Measurements from ENCODE around the gene CARS2.

CARS2 gene

GRCh38 chr13:110653271-110653670 is 52.6 kb downstream of the CARS2 start:
- Histone ChIP-seq H3K9ac (ENCODE audit: low read depth in 1 of 2, low read length in 2 of 2) (no peak overlapping the region), H3K4me1 (ENCODE audit: control insufficient read depth in 2 of 2, insufficient read depth in 2 of 2, low read length in 2 of 2) (no peaks in the 10 kb centered on the region), H3K36me3 (ENCODE audit: control insufficient read depth in 2 of 2, insufficient read depth in 2 of 2, low read length in 2 of 2) (peaks cover 12 to 33% of the 10 kb centered on the region in 2 donors), H3K27me3 (ENCODE audit: control insufficient read depth in 2 of 2, insufficient read depth in 2 of 2, low read length in 2 of 2) (no peaks in the 10 kb centered on the region), H3K9me3 (ENCODE audit: control insufficient read depth in 2 of 2, low read length in 2 of 2) (no peaks in the 10 kb centered on the region), H3K4me3 (ENCODE audit: low read length in 2 of 2) (no peak overlapping the region), H3K27ac (ENCODE audit: low read depth in 2 of 2, low read length in 2 of 2) (no peak overlapping the region)

GRCh38 chr13:110652764-110653163 is 53.2 kb downstream of the CARS2 start:
- Histone ChIP-seq H3K9ac (ENCODE audit: low read depth in 1 of 2, low read length in 2 of 2) (no peak overlapping the region), H3K36me3 (ENCODE audit: control insufficient read depth in 2 of 2, insufficient read depth in 2 of 2, low read length in 2 of 2) (peaks cover 12 to 33% of the 10 kb centered on the region in 2 donors), H3K4me3 (ENCODE audit: low read length in 2 of 2) (no peak overlapping the region), H3K4me1 (ENCODE audit: control insufficient read depth in 2 of 2, insufficient read depth in 2 of 2, low read length in 2 of 2) (no peaks in the 10 kb centered on the region), H3K27me3 (ENCODE audit: control insufficient read depth in 2 of 2, insufficient read depth in 2 of 2, low read length in 2 of 2) (no peaks in the 10 kb centered on the region), H3K9me3 (ENCODE audit: control insufficient read depth in 2 of 2, low read length in 2 of 2) (no peaks in the 10 kb centered on the region), H3K27ac (ENCODE audit: low read depth in 2 of 2, low read length in 2 of 2) (no peak overlapping the region)

GRCh38 chr13:110652231-110652730 is 53.6 kb downstream of the CARS2 start:
- no peaks in the 10 kb centered on the region for H3K27me3 ChIP-seq (ENCODE audit: control insufficient read depth in 2 of 2, insufficient read depth in 2 of 2, low read length in 2 of 2)
- H3K27ac ChIP-seq (ENCODE audit: low read depth in 2 of 2, low read length in 2 of 2): no peak overlapping the region
- no peaks in the 10 kb centered on the region for H3K4me1 ChIP-seq (ENCODE audit: control insufficient read depth in 2 of 2, insufficient read depth in 2 of 2, low read length in 2 of 2)
- H3K4me3 ChIP-seq (ENCODE audit: low read length in 2 of 2): no peak overlapping the region
- H3K36me3 ChIP-seq (ENCODE audit: control insufficient read depth in 2 of 2, insufficient read depth in 2 of 2, low read length in 2 of 2): peaks cover 12 to 35% of the 10 kb centered on the region in 2 donors
- no peaks in the 10 kb centered on the region for H3K9me3 ChIP-seq (ENCODE audit: control insufficient read depth in 2 of 2, low read length in 2 of 2)
- no peak overlapping the region for H3K9ac ChIP-seq (ENCODE audit: low read depth in 1 of 2, low read length in 2 of 2)

GRCh38 chr13:110651726-110652230 is 54.1 kb downstream of the CARS2 start:
- Histone ChIP-seq H3K9me3 (ENCODE audit: control insufficient read depth in 2 of 2, low read length in 2 of 2) (no peaks in the 10 kb centered on the region), H3K36me3 (ENCODE audit: control insufficient read depth in 2 of 2, insufficient read depth in 2 of 2, low read length in 2 of 2) (peaks cover 12 to 37% of the 10 kb centered on the region in 2 donors), H3K27me3 (ENCODE audit: control insufficient read depth in 2 of 2, insufficient read depth in 2 of 2, low read length in 2 of 2) (no peaks in the 10 kb centered on the region), H3K27ac (ENCODE audit: low read depth in 2 of 2, low read length in 2 of 2) (no peak overlapping the region), H3K4me1 (ENCODE audit: control insufficient read depth in 2 of 2, insufficient read depth in 2 of 2, low read length in 2 of 2) (no peaks in the 10 kb centered on the region), H3K9ac (ENCODE audit: low read depth in 1 of 2, low read length in 2 of 2) (no peak overlapping the region), H3K4me3 (ENCODE audit: low read length in 2 of 2) (no peak overlapping the region)

- H3K9me3 ChIP-seq (ENCODE audit: control insufficient read depth in 2 of 2, low read length in 2 of 2): no peaks in the 10 kb centered on the region
- H3K27ac ChIP-seq (ENCODE audit: low read depth in 2 of 2, low read length in 2 of 2): no peak overlapping the region
- no peak overlapping the region for H3K4me3 ChIP-seq (ENCODE audit: low read length in 2 of 2)
- H3K27me3 ChIP-seq (ENCODE audit: control insufficient read depth in 2 of 2, insufficient read depth in 2 of 2, low read length in 2 of 2): no peaks in the 10 kb centered on the region
- H3K9ac ChIP-seq (ENCODE audit: low read depth in 1 of 2, low read length in 2 of 2): no peak overlapping the region
- H3K36me3 ChIP-seq (ENCODE audit: control insufficient read depth in 2 of 2, insufficient read depth in 2 of 2, low read length in 2 of 2): peaks cover 12 to 37% of the 10 kb centered on the region in 2 donors
- H3K4me1 ChIP-seq (ENCODE audit: control insufficient read depth in 2 of 2, insufficient read depth in 2 of 2, low read length in 2 of 2): no peaks in the 10 kb centered on the region
These were observed 54.6 kb downstream of the CARS2 start for GRCh38 chr13:110651271-110651670.

GRCh38 chr13:110650436-110650835 is 55.5 kb downstream of the CARS2 start:
- Histone ChIP-seq H3K36me3 (ENCODE audit: control insufficient read depth in 2 of 2, insufficient read depth in 2 of 2, low read length in 2 of 2) (peaks cover 8 to 35% of the 10 kb centered on the region in 2 donors), H3K9ac (ENCODE audit: low read depth in 1 of 2, low read length in 2 of 2) (no peak overlapping the region), H3K4me1 (ENCODE audit: control insufficient read depth in 2 of 2, insufficient read depth in 2 of 2, low read length in 2 of 2) (no peaks in the 10 kb centered on the region), H3K4me3 (ENCODE audit: low read length in 2 of 2) (no peak overlapping the region), H3K9me3 (ENCODE audit: control insufficient read depth in 2 of 2, low read length in 2 of 2) (no peaks in the 10 kb centered on the region), H3K27me3 (ENCODE audit: control insufficient read depth in 2 of 2, insufficient read depth in 2 of 2, low read length in 2 of 2) (no peaks in the 10 kb centered on the region), H3K27ac (ENCODE audit: low read depth in 2 of 2, low read length in 2 of 2) (no peak overlapping the region)

GRCh38 chr13:110649551-110649950 is 56.4 kb downstream of the CARS2 start:
- Histone ChIP-seq H3K27me3 (ENCODE audit: control insufficient read depth in 2 of 2, insufficient read depth in 2 of 2, low read length in 2 of 2) (no peaks in the 10 kb centered on the region), H3K9ac (ENCODE audit: low read depth in 1 of 2, low read length in 2 of 2) (no peak overlapping the region), H3K4me1 (ENCODE audit: control insufficient read depth in 2 of 2, insufficient read depth in 2 of 2, low read length in 2 of 2) (no peaks in the 10 kb centered on the region), H3K4me3 (ENCODE audit: low read length in 2 of 2) (no peak overlapping the region), H3K36me3 (ENCODE audit: control insufficient read depth in 2 of 2, insufficient read depth in 2 of 2, low read length in 2 of 2) (peaks cover 8 to 35% of the 10 kb centered on the region in 2 donors), H3K9me3 (ENCODE audit: control insufficient read depth in 2 of 2, low read length in 2 of 2) (no peaks in the 10 kb centered on the region), H3K27ac (ENCODE audit: low read depth in 2 of 2, low read length in 2 of 2) (no peak overlapping the region)

GRCh38 chr13:110648848-110649421 is 57.0 kb downstream of the CARS2 start:
- Histone ChIP-seq H3K9me3 (ENCODE audit: control insufficient read depth in 2 of 2, low read length in 2 of 2) (no peaks in the 10 kb centered on the region), H3K4me3 (ENCODE audit: low read length in 2 of 2) (no peak overlapping the region), H3K36me3 (ENCODE audit: control insufficient read depth in 2 of 2, insufficient read depth in 2 of 2, low read length in 2 of 2) (peaks cover 13 to 37% of the 10 kb centered on the region in 2 donors), H3K27me3 (ENCODE audit: control insufficient read depth in 2 of 2, insufficient read depth in 2 of 2, low read length in 2 of 2) (no peaks in the 10 kb centered on the region), H3K27ac (ENCODE audit: low read depth in 2 of 2, low read length in 2 of 2) (no peak overlapping the region), H3K4me1 (ENCODE audit: control insufficient read depth in 2 of 2, insufficient read depth in 2 of 2, low read length in 2 of 2) (no peaks in the 10 kb centered on the region), H3K9ac (ENCODE audit: low read depth in 1 of 2, low read length in 2 of 2) (no peak overlapping the region)

GRCh38 chr13:110648146-110648819 is 57.6 kb downstream of the CARS2 start:
- H3K9me3 ChIP-seq (ENCODE audit: control insufficient read depth in 2 of 2, low read length in 2 of 2): no peaks in the 10 kb centered on the region
- peaks cover 19 to 41% of the 10 kb centered on the region in 2 donors for H3K36me3 ChIP-seq (ENCODE audit: control insufficient read depth in 2 of 2, insufficient read depth in 2 of 2, low read length in 2 of 2)
- H3K27me3 ChIP-seq (ENCODE audit: control insufficient read depth in 2 of 2, insufficient read depth in 2 of 2, low read length in 2 of 2): no peaks in the 10 kb centered on the region
- H3K27ac ChIP-seq (ENCODE audit: low read depth in 2 of 2, low read length in 2 of 2): no peak overlapping the region
- H3K4me1 ChIP-seq (ENCODE audit: control insufficient read depth in 2 of 2, insufficient read depth in 2 of 2, low read length in 2 of 2): no peaks in the 10 kb centered on the region
- no peak overlapping the region for H3K4me3 ChIP-seq (ENCODE audit: low read length in 2 of 2)
- H3K9ac ChIP-seq (ENCODE audit: low read depth in 1 of 2, low read length in 2 of 2): no peak overlapping the region

- no peak overlapping the region for H3K4me3 ChIP-seq (ENCODE audit: low read length in 2 of 2)
- H3K36me3 ChIP-seq (ENCODE audit: control insufficient read depth in 2 of 2, insufficient read depth in 2 of 2, low read length in 2 of 2): peaks cover 20 to 42% of the 10 kb centered on the region in 2 donors
- H3K27me3 ChIP-seq (ENCODE audit: control insufficient read depth in 2 of 2, insufficient read depth in 2 of 2, low read length in 2 of 2): no peaks in the 10 kb centered on the region
- H3K4me1 ChIP-seq (ENCODE audit: control insufficient read depth in 2 of 2, insufficient read depth in 2 of 2, low read length in 2 of 2): no peaks in the 10 kb centered on the region
- no peaks in the 10 kb centered on the region for H3K9me3 ChIP-seq (ENCODE audit: control insufficient read depth in 2 of 2, low read length in 2 of 2)
- no peak overlapping the region for H3K9ac ChIP-seq (ENCODE audit: low read depth in 1 of 2, low read length in 2 of 2)
- H3K27ac ChIP-seq (ENCODE audit: low read depth in 2 of 2, low read length in 2 of 2): no peak overlapping the region
These were observed 58.6 kb downstream of the CARS2 start for GRCh38 chr13:110647365-110647737.
